GOT3 (cell line): ENCODE data around the gene TUBGCP3.
"Not testable (repeated sequence)": the region's sequence is repeated elsewhere in the genome, so short reads cannot be mapped to it uniquely, and the experiment has no call there.

Experiments
- DNase-seq: peaks from one replicate; lab custom pipeline; 2025; ENCODE audit warnings: mixed read lengths; lab: John Stamatoyannopoulos, UW

Gene TUBGCP3

DNA sequence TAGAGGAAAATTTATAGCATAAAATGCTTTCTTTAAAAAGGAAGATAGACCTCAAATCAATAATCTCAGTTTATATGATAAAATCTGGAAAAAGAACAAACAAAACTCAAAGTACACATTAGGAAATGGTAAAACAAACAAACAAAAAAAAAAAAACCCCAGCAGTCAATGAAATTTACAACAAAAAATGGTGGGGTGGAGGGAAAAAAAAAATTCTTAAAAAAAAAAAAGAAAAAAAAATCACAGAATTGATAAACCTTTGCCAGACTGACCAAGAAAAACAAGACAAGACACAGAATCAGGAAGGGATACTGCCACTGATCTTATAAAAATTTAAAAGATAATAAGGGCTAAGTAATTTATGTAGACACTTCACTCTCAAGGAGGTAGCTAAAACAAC, 11.2 kb downstream of the TUBGCP3 start:
- no peak for DNase-seq

DNA sequence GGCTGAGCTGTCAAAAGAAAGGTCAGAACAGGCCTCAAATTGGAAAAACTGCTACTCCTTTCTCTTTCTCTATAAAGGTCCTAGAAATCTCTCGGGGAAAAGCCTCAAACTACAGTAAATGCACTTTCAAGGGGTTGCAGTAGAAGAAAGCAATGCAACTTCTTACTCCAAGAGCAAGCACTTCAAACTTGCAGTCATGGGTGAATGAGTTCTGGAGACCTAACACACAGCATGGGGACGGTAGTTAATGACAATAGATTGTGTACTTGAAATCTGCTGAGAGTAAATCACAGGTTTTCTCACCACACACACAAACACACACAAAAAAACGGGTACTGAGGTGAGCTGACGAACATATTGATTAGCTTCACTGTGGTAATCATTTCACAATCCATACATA, 11.8 kb downstream of the TUBGCP3 start:
- no peak for DNase-seq

DNA sequence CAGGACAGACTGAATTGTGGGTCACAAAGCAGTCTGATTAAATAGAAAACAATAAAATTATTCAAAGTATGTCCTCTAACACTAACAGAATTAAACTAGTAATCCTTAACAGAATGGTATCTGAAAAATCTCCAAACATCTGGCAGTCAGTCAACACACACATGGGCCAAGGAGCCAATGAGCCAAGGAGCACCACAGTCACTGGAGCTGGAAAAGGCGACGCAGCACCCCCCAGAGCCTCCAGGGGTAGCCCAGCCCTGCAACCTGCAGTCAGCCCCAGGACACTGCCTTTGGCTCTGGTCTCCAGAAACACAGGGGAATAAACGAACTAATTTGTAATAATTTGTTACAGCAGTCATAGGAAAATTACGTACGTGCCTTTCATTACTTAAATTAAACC, 12.3 kb downstream of the TUBGCP3 start:
- no peak for DNase-seq

DNA sequence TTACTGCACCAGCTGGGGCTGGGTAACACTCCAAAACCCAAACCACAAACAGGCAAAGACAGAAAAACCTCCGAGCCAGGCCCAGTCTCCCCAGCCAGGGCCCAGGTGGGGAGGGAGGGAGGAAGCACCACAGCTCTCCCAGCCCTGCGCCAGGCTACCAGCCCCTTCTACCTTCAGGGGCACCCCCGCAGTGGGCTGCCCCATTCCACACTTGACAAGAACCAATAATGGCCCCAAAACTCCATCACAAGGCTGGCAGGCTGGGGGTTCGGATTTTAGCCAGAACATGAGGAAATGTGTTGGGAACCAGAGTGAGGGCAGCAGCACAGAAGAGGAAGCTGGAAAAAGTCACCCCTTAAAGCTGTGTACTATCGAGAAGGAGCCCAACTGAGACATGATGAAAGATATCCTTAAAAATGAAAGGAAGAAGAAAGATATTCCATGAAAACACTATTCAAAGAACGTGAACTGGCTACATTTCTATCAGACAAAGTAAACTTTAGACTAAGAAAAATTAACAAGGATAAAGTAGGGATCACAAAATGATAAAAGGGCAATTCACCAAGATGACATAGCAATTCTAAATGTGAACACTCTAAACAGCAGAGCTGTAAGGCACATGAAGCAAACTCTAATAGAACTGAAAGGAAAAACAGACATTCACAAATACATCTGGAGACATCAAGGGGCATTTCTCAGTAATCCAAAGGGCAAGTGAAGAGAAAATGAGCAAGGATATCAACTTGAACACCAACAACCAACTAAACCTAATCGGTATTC, 12.9 kb downstream of the TUBGCP3 start:
- no peak for DNase-seq

DNA sequence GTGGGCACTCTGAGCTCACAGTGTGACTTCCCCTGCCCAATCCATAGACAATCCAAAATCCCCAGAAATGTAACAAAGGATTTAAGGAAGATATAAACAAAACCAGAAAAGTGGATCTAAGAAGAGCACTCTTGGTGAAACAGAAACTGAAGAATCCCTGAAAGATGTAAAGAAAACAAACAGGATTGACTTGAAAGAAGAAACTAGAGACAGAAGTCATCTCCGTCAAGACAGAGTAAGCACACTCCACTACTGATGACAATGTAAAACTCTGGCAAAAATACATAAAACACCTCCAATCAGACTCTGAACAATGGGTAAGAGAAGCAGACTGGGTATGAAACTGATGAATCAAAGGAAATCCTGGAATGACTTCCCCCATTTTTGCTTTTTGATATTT, 13.5 kb downstream of the TUBGCP3 start:
- no peak for DNase-seq

DNA sequence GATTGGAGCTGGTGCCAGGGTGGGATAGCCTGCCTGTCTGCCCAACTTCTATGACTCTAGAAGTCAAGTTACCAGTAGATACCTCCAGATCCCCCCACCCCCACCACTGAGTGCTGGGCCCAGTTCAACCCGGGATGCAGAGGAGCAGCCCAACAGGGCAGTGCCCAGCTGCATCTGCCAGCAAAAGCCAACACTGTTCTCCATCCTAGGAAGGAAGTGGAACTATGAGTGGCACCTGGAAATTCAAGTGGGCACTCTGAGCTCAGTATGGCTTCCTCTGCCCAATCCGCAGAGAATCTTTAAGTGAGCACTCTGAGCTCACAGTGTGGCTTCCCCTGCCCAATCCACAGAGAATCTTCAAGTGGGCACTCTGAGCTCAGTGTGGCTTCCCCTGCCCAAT, 14.2 kb downstream of the TUBGCP3 start:
- DNase-seq = no peak

DNA sequence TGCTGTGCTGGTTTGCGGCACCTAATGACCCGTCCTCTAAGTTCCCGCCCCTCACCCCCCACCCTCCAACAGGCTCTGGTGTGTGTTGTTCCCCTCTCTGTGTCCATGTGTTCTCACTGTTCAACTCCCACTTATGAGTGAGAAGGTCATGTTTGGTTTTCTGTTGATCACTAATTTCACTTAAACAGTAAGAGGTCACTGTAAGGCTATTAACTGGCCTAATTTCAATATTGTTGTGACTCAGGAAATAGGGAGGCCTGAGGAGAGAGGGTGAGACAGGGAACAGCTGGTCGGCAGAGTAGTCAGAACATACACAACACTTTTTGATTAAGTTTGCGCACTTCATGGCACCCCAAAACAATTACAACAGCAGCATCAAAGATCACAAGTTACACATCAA, 15.6 kb downstream of the TUBGCP3 start:
- DNase-seq = no peak

DNA sequence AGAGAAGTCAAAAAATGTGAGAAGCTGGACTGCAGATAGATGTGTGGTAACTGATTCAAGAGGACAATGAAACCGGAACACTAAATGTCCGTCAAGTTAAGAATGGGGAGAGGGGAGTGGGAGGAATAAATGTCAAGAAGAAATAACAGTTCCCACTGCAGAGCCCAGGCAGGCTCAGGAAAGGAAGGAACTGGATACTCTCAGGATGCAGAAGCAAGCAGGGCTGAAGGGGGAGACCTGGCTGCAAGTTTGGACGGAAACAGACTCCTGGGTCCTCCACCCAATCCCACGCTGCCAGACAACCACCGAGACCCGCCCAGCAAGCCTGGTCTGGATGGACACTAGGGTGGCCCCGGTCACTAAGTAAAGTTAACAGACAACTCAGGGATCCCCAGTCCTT, 18.1 kb downstream of the TUBGCP3 start:
- DNase-seq = no peak

DNA sequence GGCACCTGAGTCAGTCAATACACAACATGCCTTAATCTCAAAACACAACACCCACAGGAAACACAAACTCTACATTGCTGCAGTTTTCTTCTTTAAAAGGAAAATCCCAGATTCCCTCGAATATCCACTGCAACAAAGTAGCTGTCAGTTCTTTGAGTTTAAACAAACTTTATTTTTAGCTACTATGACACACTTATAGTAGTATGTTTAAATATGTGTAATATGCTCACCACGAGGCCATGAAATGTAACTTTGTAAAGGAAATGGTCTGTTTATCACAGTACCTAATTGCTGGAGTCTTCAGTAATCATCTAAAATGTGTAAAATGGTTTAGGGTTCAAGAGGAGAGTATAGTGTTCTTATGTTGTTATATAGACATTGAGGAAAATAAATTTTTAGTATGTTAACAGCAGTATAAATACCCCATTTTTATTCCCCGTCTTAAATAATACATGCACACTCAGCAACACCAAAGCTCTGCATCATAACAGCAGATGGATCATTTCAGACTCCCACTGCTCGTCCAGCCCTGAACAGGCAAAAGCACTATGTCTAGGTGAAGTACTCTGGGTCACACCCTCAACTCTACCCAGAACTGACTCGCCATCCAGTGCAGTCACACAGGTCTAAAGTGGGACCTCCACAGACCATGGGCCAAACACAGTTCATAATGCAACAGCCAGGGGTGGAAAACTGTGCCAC, 20.6 kb downstream of the TUBGCP3 start:
- DNase-seq = no peak

DNA sequence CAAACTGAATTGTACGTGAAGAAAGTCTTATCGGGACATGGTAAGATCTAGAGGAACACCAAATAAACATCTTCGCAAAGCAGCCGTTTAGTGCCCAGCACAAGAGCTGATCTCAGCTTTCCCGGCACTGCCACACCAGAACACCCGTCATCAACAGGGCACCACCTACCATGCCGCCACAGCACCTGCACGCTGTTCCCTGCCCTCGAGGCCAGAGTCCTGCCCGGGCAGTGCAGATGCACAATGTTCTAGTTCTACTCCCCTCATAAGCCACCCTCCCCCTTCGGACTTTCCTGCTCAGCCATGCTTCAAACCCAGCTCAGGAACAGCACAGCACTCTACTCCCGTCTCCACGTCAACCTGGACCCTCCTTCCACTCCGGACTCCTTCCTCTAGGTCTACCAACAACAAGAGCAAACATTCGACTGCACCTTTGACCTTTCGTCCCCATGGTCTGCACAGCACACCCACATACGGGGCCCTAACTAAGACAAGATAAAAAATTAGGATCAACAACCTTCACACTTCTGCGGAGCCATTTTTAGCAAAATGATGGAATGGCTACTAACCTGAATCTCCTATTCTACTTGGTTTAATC, 25.1 kb downstream of the TUBGCP3 start:
- DNase-seq = no peak

DNA sequence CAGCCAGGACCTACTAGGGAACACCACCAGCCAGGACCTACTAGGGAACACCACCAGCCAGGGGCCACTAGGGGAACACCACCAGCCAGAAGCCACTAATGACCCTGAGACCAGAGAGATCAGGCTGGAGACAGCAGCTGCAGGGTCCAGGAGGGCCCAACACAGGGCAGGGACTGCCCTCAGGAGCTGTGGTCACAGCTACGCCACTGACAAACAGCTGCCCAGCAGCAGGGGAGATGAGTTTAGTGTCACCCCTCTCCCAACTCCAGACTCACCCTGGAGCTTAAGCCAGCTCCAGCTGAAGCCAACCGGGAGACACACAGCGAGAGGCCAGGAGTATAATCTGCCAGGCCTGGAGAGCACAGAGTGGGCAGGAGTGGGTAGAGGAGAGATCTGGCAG, 25.7 kb downstream of the TUBGCP3 start:
- DNase-seq = no peak

DNA sequence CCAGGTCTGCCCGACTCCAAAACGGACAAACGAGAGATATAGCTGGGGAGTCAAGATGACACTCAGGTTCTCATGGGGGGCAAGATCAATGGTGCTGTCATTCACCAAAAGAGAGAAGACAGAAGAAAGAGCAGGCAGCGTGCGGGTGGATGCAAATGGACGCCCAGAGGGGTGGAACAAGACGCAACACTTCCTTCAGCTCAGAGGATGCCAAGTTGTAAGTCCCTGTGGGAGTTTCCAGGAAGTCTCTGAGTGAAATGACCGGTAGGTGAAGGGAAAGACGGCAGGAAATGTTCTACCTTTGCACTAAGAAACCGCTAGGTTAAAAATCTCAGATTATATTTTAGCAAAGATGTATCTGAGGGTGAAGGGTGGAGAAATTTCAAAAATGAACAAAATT, 26.5 kb downstream of the TUBGCP3 start:
- DNase-seq = no peak

DNA sequence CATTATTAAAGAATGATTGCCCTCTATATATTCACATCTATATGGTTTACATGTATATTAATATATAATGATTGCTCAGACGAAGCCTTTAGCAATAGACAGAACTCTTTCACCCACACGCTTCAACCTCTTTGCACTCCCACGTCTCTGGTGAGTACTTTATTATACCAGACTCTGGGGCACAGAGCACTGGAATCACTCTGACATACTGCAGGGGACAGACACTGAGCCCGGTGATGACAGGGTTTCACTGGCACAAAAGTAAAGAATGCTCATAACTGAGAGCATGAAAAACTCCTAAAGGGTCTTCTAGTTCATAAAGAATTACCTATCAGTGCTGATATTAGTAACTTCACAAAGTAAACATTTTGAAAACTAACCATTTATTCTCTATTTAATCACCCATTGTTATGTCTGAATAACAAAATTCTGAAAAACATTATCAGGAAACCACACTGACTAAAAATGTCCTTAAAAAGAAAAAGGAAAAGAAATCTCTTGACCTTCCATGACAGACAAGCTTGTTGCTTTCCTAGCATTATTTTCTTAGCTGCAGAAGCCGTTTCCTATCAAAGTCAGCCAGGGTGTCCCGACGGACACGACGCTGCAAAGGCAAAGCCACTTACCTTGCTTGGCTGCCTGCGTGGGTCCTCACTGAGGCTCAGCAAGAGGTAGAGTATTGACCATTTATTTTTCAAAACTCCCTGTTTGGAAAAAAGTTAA, 29.1 kb downstream of the TUBGCP3 start:
- DNase-seq = no peak

DNA sequence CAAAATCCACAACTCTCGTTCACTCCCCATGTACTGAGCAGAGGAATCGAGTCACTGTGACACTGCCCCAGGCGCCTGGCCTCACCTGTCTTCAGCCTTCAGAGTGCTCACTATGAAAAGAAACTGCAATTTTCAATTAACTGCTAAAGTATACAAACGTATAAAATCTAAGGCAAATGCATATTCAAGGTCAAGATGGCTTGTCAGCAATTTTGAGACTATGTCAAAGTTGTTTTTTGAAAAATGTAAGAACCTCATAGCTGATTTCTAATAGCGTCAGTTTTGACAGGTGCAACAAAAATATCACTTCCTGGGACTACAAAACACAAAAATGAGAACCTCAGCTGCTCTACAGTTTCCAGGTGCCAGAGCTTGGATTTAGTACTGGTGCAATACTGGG, 31.4 kb downstream of the TUBGCP3 start:
- DNase-seq = no peak

DNA sequence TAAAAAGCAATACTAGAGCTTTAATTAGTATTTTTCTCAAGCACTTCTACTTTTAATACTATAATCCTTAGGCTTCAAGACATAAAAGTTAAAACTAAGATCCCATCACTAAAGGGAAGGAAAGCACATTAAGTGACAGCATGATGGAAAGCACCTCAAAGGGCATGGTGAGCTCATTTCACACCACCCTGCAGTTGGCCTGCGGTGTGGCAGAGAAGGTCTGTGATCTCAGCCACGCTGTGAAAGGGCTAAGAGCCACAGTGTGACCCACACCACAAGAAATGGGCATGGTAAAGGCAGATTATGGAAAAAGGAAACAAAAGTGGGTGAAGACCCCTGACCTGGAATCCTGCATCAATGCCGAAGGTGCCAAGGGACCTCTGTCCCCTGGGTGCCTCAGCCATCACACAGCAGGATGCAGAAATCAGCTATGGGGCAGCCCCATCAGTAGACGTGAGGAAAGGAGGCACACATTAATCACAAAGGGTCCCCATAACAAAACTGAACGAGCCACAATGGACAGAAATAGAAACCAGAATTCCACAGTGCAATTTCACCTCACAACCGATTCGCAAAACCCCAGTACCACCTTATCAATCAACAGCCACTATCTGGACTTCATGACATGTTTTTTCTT, 33.6 kb downstream of the TUBGCP3 start:
- no peak for DNase-seq

DNA sequence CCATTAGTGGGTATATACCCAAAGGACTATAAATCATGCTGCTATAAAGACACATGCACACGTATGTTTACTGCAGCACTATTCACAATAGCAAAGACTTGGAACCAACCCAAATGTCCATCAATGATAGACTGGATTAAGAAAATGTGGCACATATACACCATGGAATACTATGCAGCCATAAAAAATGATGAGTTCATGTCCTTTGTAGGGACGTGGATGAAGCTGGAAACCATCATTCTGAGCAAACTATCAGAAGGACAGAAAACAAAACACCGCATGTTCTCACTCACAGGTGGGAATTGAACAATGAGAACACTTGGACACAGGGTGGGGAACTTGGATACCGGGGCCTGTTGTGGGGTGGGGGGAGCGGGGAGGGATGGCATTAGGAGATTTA, 39.0 kb downstream of the TUBGCP3 start:
- not testable (repeated sequence) for DNase-seq

DNA sequence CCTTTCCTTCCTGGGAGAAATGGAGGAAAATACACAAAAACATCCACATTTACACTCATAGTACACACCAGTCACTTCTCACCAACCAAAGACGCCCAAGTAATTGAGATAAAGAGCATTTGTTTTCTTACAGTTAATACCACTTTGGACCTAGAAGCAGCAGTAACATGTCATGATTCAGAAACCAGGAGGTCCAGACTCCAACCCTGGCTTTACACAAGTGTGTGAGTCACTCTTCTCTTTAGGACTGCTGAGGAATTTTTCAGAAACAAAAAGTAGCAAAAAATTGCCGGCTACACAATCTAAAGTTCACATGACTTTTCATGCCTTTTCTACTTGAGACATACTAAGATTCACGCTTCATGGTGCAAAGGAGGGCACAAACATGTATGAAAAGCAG, 42.1 kb downstream of the TUBGCP3 start:
- no peak for DNase-seq

DNA sequence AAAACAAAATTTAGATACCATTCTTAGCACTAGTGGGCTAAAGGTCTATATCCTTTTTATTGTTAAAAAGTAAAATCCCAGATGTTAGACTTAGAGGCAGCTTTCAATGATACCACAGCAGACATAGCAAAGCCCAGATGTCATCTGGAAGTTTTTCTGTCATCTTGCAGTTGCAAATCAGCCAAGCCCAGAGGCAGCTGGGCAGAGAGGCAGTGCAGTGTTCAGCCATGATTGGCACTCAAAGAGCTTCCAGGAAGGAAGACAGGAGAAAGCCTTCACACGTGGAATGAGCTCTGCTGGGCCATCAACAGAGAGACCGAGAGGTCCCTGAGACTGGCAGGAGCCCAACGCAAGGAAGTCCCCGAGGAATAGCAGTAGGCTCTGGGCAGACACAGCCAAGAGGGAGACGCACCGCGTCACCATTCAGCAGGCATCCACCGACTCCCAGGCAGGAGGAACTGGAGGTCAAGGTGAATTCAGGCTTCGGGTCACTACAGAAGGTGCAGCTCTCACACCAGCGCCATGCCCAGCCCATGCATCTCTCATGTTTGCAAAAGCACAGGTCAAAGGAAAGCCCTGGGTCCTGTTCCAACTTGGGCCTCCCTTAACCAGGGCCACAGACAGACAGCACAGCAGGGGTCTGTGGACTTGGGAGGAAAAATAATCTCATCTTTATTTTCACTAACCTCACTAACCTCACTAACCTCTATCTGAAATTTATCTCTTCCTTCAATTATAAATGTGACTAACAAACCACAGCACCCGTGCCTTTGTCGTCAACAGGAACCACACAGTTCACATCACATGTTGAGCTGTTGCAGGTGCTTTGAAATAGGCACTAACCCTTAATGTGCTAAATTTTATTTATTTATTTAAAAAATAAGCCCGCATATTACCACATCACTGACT, 54.9 kb downstream of the TUBGCP3 start:
- no peak for DNase-seq

DNA sequence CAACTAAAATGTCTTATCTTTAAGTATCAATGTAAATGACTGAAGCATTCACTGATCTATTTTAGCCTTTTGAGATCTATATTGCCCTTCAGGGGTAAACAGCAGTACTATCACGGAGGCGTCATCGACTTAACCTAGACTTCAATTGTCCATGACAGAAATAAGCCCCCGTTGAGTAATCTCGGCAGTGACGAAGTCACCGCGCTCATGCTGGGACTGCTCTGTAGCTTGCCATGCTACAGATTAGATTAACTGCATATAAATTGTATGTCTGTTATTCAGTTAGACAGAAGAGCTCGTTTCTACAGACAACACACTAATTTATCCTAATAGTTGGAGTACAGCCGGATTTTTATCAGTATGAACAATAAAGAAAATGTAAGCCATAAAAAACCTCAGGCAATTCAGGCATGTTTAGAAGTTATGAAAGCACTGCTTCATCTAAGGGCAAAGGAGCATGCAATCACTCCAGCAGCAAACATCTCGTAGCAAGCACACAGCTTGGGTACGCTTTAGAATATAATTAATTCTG, 56.6 kb downstream of the TUBGCP3 start:
- no peak for DNase-seq

DNA sequence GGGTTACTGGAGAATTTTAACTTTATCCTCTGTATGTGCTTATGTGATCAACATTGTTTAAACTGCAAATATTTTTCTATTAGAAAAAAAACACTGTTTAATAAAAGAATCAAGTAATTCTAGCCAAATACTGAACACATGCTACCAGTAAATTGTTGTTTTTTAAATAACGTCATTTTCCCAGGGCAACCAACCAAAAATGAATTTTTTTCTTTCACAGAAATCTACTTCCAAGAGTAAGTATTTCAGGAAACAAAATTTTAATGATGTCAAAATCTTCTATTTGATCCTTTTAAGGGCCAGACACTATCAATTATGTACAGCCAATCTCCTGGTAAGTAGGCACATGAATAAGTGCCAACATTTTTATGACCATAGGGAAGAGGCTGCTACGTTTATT, 57.1 kb downstream of the TUBGCP3 start:
- no peak for DNase-seq

DNA sequence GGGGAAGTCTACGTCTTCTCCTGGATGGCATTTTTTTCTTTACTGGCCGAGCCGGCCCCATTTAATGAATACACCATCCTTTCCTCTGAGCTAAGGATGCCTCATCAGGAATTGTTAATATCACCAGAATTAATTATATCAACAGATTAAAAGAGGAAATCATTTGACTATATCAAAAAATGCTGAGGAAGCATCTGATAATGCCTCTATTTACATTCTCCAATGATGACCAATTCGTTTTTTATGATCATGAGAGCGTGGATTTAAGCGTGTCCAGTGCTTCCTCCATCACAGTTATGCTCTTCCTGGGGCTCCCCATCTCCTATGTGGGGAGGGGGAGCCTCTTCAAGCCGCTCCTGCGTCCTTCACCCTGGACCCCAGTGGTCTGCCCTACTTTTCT, 58.7 kb downstream of the TUBGCP3 start:
- DNase-seq = no peak
